Keratinocyte (primary cell): ENCODE results near the gene SNX7.

Experiments used
- CTCF ChIP-seq, 3 experiments: IDR thresholded peaks in 1 of 3; conservative IDR thresholded peaks in 1 of 3; optimal IDR thresholded peaks in 1 of 3; 2 replicates in 2 of 3; 3 replicates in 1 of 3; pipeline versions ENCODE3 to v1.5.1; 2011; ENCODE audit warnings: low read length in 3 of 3, mild to moderate bottlenecking in 3 of 3, moderate library complexity in 2 of 3, control low read depth in 1 of 3, inconsistent platforms in 1 of 3; ENCODE audit not compliant: insufficient read depth in 2 of 3; ENCODE audit errors: extremely low read depth in 1 of 3
- EZH2 ChIP-seq: IDR thresholded peaks from one replicate; pipeline ENCODE4 v1.6.1; 2012; ENCODE audit warnings: inconsistent platforms, mild to moderate bottlenecking, low read length, moderate library complexity

DNA sequence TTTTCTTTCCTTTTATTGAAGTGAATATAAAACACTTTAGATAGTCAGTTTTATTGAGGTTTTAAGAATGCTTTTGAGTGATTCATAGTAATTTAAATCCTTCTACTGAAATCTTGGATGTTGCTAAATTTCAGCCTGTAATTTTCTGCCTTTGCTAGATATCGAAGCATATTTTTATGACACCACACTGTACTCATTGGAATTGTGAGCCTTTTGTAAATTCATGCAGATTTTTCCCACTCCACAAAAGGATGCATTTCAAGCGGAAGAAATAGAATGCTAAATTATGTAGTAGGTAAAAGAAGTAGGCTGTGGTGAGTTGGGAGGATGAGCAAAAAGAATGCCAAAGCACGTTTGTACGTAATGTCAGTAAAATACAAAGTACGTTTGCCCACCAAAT, 13.8 kb downstream of the SNX7 start:
- TF ChIP-seq CTCF (optimal IDR thresholded peaks at IDR 0.05 in 1 of 3, IDR thresholded peaks at IDR 0.05 in 1 of 3, conservative IDR thresholded peaks at IDR 0.05 in 1 of 3; ENCODE audit: extremely low read depth in 1 of 3, insufficient read depth in 2 of 3, low read length in 3 of 3) (no peak), EZH2 (no peak)
